ENCODE data around the gene AFAP1. TPM values are rescaled to one million over a fixed set of nuclear protein-coding genes. Genes with fewer than 3 reads are reported as not detected.

Gene AFAP1
- total RNA-seq, 1 donor from 2014 or later: 6.8 TPM

DNA sequence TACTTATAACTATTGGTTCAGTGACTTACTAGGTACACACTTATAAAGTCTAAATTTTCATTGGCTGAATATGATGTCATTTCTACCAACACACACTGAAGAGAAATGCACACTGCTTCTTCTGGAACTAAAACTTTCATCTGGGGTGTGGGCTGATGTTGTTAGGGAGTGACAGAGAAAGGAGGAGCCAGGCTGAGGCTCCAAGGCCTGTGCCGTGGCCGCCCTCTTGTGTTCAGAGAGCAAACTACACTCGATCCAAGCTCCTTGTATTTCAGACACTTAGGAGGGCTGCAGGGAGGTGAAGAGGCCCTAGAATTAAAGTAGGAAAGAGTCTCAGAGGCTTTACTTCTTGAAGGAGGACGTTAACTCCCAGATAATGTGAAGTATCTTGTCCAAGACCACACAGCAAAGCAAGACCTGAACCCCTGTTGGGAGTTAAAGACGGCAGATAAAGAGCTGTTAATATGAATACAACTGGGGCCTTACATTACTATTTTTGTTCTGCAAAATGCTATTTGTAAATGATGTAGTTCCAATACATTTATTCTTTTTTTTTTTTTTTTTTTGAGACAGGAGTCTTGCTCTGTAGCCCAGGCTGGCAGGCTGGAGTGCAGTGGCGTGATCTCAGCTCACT lies 137.5 kb downstream of the AFAP1 start:
- TF ChIP-seq, protein P1, sequence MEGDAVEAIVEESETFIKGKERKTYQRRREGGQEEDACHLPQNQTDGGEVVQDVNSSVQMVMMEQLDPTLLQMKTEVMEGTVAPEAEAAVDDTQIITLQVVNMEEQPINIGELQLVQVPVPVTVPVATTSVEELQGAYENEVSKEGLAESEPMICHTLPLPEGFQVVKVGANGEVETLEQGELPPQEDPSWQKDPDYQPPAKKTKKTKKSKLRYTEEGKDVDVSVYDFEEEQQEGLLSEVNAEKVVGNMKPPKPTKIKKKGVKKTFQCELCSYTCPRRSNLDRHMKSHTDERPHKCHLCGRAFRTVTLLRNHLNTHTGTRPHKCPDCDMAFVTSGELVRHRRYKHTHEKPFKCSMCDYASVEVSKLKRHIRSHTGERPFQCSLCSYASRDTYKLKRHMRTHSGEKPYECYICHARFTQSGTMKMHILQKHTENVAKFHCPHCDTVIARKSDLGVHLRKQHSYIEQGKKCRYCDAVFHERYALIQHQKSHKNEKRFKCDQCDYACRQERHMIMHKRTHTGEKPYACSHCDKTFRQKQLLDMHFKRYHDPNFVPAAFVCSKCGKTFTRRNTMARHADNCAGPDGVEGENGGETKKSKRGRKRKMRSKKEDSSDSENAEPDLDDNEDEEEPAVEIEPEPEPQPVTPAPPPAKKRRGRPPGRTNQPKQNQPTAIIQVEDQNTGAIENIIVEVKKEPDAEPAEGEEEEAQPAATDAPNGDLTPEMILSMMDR (IDR thresholded peaks at IDR 0.05; ENCODE audit: insufficient read depth, low read length, severe bottlenecking): peak; percentile 94
- Histone ChIP-seq H3K4me3 (ENCODE audit: low read depth, low read length) (no peak overlapping the region), H3K36me3 (ENCODE audit: control insufficient read depth, insufficient read depth, low read length) (peaks cover 18% of the 10 kb centered on the region), H3K27me3 (ENCODE audit: control insufficient read depth, insufficient read depth, low read length) (no peaks in the 10 kb centered on the region)
- peak; percentile 70 for DNase-seq (ENCODE audit: low read depth)
- FAIRE-seq: no peak

DNA sequence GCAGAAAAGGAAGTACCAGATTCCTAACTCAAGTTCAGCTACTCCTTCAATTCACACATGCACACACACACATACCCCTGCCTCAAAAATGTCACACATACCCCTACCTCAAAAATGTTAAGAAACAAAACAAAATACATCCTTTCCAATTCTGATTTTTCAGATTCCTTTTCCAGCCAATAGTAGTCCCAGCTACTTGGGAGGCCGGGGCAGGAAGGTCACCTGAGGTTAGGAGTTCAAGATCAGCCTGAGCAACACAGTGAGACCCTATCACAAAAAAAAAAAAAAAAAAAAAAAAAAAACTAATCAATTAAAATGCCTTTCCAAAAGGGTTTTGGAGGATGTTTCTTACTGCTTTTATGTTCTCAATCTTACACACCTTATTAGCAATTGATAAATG lies 138.0 kb downstream of the AFAP1 start:
- Histone ChIP-seq H3K36me3 (ENCODE audit: control insufficient read depth, insufficient read depth, low read length) (peaks cover 18% of the 10 kb centered on the region), H3K4me3 (ENCODE audit: low read depth, low read length) (no peak overlapping the region), H3K27me3 (ENCODE audit: control insufficient read depth, insufficient read depth, low read length) (no peaks in the 10 kb centered on the region)
- TF ChIP-seq, protein P1 (IDR thresholded peaks at IDR 0.05; ENCODE audit: insufficient read depth, low read length, severe bottlenecking): no peak
- DNase-seq (ENCODE audit: low read depth): no peak
- FAIRE-seq: no peak

DNA sequence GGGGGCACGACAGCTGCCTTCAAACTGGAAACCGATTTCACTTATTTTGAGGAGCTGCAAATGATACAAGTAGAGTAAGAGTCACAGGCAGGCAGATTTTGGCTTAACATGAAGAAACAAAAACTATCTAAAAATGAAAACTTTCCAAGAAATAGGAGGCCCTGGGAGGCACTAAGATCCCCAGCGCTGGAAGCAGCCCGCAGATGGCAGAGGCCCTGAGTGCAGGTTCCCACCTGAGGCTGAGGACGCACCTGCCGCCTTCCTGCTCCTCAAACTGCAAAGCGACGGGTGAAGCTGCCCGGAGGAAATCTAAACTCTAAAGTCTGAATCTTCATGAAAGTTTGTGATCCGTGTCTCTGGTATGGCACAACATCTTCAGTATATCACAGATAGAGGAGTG lies 138.7 kb downstream of the AFAP1 start:
- FAIRE-seq (no peak), DNase-seq (ENCODE audit: low read depth) (no peak)
- Histone ChIP-seq H3K36me3 (ENCODE audit: control insufficient read depth, insufficient read depth, low read length) (peaks cover 17% of the 10 kb centered on the region), H3K27me3 (ENCODE audit: control insufficient read depth, insufficient read depth, low read length) (no peaks in the 10 kb centered on the region), H3K4me3 (ENCODE audit: low read depth, low read length) (no peak overlapping the region)
- TF ChIP-seq, protein P1 (IDR thresholded peaks at IDR 0.05; ENCODE audit: insufficient read depth, low read length, severe bottlenecking): no peak

DNA sequence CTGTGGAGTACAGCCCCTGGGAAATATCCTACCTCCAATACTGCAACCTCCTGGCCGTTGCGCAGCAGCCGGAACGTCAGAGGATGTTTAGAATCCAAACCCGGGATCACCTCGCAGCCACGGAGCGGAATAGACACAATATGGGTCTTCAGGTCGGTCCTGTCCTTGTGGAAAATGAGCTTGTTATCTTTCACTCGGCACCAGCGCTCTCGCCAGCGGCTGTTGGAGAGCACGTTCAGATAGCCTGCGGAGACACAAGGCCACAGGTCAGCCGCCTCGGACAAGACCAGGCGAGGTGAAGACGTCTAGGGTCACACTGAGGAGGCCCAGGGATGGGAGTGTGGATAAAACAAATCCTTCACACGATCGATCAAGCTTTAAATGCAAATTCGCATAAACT lies 139.3 kb downstream of the AFAP1 start:
- DNase-seq (ENCODE audit: low read depth): no peak
- TF ChIP-seq, protein P1 (IDR thresholded peaks at IDR 0.05; ENCODE audit: insufficient read depth, low read length, severe bottlenecking): no peak
- Histone ChIP-seq H3K4me3 (ENCODE audit: low read depth, low read length) (no peak overlapping the region), H3K27me3 (ENCODE audit: control insufficient read depth, insufficient read depth, low read length) (no peaks in the 10 kb centered on the region), H3K36me3 (ENCODE audit: control insufficient read depth, insufficient read depth, low read length) (peaks cover 17% of the 10 kb centered on the region)
- no peak for FAIRE-seq

DNA sequence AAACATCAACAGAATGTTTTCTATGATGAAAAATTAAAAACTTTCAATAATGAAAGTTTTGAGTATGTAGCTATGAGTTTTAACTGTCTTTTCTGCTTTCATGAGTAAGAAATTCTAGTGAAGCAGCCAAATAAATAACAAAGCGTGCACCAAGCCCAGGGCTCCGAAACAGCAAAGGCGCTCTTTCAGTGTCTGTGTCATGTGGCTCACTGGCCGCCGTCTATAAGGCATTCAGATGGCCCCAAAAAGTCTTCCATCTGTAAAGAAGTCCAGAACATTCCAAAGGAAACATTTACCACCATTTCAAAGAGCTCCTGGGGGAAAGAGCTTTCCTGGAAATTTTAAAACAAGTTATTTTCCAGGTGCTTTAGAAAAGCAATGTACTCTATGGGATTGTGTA lies 139.9 kb downstream of the AFAP1 start:
- FAIRE-seq: no peak
- H3K36me3 ChIP-seq (ENCODE audit: control insufficient read depth, insufficient read depth, low read length): peaks cover 17% of the 10 kb centered on the region
- no peak for DNase-seq (ENCODE audit: low read depth)
- TF ChIP-seq, protein P1 (IDR thresholded peaks at IDR 0.05; ENCODE audit: insufficient read depth, low read length, severe bottlenecking): no peak
- no peak overlapping the region for H3K4me3 ChIP-seq (ENCODE audit: low read depth, low read length)
- H3K27me3 ChIP-seq (ENCODE audit: control insufficient read depth, insufficient read depth, low read length): no peaks in the 10 kb centered on the region

DNA sequence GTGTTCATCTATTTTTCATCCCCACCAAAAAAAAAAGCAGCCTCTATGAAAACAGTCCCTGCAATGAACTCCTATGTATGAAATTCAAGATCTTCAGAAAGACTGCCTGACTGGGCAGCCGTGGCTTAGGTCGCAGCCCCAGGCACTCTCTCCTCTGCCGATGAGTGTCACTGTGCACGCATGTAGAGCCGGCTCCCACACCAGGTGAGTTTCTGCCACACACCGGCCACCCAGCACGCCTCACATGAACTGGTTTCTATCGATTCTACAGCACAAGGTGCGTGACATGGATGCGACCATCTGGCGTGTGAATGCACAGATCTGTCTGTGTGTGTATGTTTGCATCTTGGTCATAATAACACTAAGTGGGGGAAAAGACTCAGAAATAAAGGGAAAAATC lies 140.4 kb downstream of the AFAP1 start:
- Histone ChIP-seq H3K36me3 (ENCODE audit: control insufficient read depth, insufficient read depth, low read length) (peaks cover 17% of the 10 kb centered on the region), H3K4me3 (ENCODE audit: low read depth, low read length) (no peak overlapping the region), H3K27me3 (ENCODE audit: control insufficient read depth, insufficient read depth, low read length) (no peaks in the 10 kb centered on the region)
- FAIRE-seq: peak; percentile 23
- no peak for DNase-seq (ENCODE audit: low read depth)
- TF ChIP-seq, protein P1 (IDR thresholded peaks at IDR 0.05; ENCODE audit: insufficient read depth, low read length, severe bottlenecking): no peak

Measured in bronchial epithelial cell (primary cell).